ENCODE measurements around the gene SLC27A1.
A peak's percentile ranks its signal among the peaks of the same experiment; 100 is the strongest.

SLC27A1 gene

DNA sequence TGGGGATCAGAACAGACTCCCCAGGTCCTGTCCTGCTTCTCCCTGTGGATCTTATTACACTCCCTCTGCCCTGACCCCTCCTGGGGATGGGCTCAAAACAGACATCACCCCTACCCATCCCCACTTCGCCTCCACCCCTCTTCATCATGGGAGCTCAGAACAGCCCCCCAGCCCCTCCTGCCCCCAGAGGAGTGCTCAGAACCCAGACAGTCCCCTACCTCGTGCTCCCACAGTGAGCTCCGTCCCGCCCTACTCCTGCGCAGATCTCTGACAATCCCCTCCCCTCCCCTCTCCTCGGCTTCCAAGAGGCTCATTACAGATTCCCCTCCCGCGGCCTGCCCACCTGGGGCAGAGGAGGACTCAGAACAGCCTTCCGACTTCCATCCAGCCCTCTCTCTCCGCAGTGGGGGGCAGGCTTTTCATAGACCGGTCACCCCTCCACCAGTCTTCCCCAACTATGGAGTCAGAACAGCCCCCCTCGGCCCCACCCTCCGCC lies 15.7 kb upstream of the SLC27A1 start:
- Mint-ChIP-seq H3K4me3 (peak overlapping the region in 2 of 3 experiments; percentile 14 to 32), H3K36me3 (ENCODE audit: low read depth) (no peaks in the 10 kb centered on the region), H3K4me1 (peaks cover 10% of the 10 kb centered on the region), H3K27ac (peak overlapping the region in 1 of 3 experiments; percentile 40), H3K27me3 (ENCODE audit: low read depth) (peaks cover 72% of the 10 kb centered on the region), H3K9me3 (no peaks in the 10 kb centered on the region)
- TF ChIP-seq CTCF (IDR thresholded peaks at IDR 0.05; ENCODE audit: unreplicated experiment in 3 of 3), result no peak

- H3K27me3 Mint-ChIP-seq (ENCODE audit: low read depth), result peaks cover 67% of the 10 kb centered on the region
- H3K27ac Mint-ChIP-seq, result no peak overlapping the region
- TF ChIP-seq CTCF (IDR thresholded peaks at IDR 0.05; ENCODE audit: unreplicated experiment in 3 of 3), result no peak
- H3K4me1 Mint-ChIP-seq, result peaks cover 10% of the 10 kb centered on the region
- no peak overlapping the region for H3K4me3 Mint-ChIP-seq
- no peaks in the 10 kb centered on the region for H3K9me3 Mint-ChIP-seq
- no peaks in the 10 kb centered on the region for H3K36me3 Mint-ChIP-seq (ENCODE audit: low read depth)
Measured at GRCh38 chr19:17455308-17456123, 14.8 kb upstream of the SLC27A1 start.

GRCh38 chr19:17456127-17456526 lies 14.2 kb upstream of the SLC27A1 start:
- no peak for TF ChIP-seq CTCF (IDR thresholded peaks at IDR 0.05; ENCODE audit: unreplicated experiment in 3 of 3)
- Mint-ChIP-seq H3K9me3 (no peaks in the 10 kb centered on the region), H3K4me1 (peaks cover 10% of the 10 kb centered on the region), H3K27ac (no peak overlapping the region), H3K4me3 (no peak overlapping the region), H3K27me3 (ENCODE audit: low read depth) (peaks cover 68% of the 10 kb centered on the region), H3K36me3 (ENCODE audit: low read depth) (no peaks in the 10 kb centered on the region)

DNA sequence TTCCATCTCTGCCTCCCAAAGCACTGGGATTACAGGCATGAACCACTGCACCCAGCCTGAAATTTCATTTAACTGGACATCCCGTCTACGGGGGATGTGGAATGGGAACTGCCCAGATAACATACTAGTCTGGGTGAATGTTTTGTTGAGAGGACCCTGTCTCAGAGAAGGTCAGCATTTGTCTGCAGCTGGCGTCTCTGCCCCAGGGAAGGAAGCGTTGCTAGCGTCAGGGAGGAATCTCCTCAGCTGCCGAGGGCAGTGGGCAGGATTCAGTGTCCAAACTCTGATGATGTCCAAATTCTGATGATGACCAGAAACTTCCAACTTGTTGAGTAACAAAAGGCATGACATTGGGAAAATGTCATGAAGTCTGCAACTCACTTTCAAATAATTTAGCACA lies 12.7 kb upstream of the SLC27A1 start:
- Mint-ChIP-seq H3K27me3 (ENCODE audit: low read depth) (peaks cover 65% of the 10 kb centered on the region), H3K4me1 (peaks cover 10% of the 10 kb centered on the region), H3K36me3 (ENCODE audit: low read depth) (no peaks in the 10 kb centered on the region)

DNA sequence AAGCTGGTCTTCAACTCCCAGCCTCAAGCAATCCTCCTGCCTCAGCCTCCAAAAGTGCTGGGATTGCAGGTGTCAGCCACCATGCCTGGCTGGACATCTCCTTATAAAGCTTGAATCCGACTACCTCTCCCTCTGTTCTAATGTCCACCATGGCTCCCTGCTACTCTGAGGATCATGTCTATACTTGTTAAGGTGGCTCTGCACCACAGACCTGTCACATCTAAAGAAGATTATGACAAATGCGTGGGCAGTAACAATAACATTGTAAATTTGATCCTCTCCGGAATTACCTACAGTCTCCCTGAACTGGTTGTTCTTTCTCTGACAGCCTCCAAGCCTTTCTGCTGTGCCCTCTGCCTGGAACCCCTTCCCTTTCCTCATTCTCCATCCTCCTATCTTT lies 11.4 kb upstream of the SLC27A1 start:
- Mint-ChIP-seq H3K4me3 (peak overlapping the region in 1 of 3 experiments; percentile 4), H3K36me3 (ENCODE audit: low read depth) (no peaks in the 10 kb centered on the region), H3K27me3 (ENCODE audit: low read depth) (peaks cover 54% of the 10 kb centered on the region), H3K9me3 (no peaks in the 10 kb centered on the region), H3K27ac (peak overlapping the region in 2 of 3 experiments; percentile 29 to 40), H3K4me1 (peaks cover 5% of the 10 kb centered on the region)
- no peak for TF ChIP-seq CTCF (IDR thresholded peaks at IDR 0.05; ENCODE audit: unreplicated experiment in 3 of 3)

More for the DNA sequence above, 12.7 kb upstream of the SLC27A1 start:
- no peak for TF ChIP-seq CTCF (IDR thresholded peaks at IDR 0.05; ENCODE audit: unreplicated experiment in 3 of 3)
- H3K9me3 Mint-ChIP-seq, result no peaks in the 10 kb centered on the region
- H3K4me3 Mint-ChIP-seq, result peak overlapping the region in 1 of 3 experiments; percentile 43
- H3K27ac Mint-ChIP-seq, result peak overlapping the region in 2 of 3 experiments; percentile 45 to 95
